NT2/D1 (cell line): ENCODE results near the gene CCDC85C.

Experiments used
- YY1 ChIP-seq: IDR thresholded peaks from 2 replicates; pipeline ENCODE4 v1.6.1; 2011; ENCODE audit not compliant: insufficient read length, insufficient read depth
- ZNF274 ChIP-seq: IDR thresholded peaks from 2 replicates; pipeline ENCODE4 v1.6.1; 2011; ENCODE audit warnings: mild to moderate bottlenecking, low read depth, low read length

GRCh38 chr14:99529899-99530298 is 74.1 kb downstream of the CCDC85C start:
- no peak for TF ChIP-seq ZNF274
- no peak for TF ChIP-seq YY1
